Measurements from ENCODE around the gene CACNA1I. TPM values are rescaled to one million over a fixed set of nuclear protein-coding genes. Genes with fewer than 3 reads are reported as not detected.

The CACNA1I gene
- polyA plus RNA-seq, 1 experiment: not detected

DNA sequence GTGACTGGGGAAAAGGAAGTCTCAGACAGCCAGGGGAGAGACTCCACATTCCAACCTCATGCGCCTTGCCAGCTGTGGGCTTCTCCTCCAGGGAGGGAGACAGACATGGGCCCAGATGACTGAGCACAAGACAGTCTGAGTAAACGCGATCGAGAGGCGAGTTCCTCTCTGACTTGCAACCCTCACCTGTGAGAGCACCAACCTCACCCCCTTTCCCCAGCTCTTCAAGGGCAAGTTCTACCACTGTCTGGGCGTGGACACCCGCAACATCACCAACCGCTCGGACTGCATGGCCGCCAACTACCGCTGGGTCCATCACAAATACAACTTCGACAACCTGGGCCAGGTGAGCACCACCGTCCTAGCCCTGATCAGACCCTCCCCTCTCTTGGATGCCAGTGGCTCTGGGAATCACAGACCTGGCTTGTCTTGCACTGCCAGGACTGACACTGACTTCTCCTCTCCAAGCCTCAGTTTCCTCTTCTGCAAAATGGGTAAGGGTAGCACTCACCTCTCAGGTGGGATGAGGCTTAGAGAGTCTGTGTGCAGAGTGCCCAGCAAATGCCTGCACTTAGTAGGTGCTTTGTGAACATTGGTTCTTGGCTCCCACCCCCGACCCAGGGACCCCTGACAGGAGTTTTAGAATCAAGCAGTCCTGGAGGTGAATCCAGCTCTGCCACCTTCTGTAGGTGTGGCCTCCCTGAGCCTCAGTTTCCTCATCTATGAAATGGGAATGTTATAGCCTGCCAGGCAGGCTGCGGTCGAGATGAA, 95.3 kb downstream of the CACNA1I start:
- no peak for DNase-seq (ENCODE audit: low read depth, low spot score)
- POLR2A ChIA-PET: no interaction called here
- Histone ChIP-seq H3K27me3 (ENCODE audit: control insufficient read depth, insufficient read depth, low read length) (peaks cover 44% of the 10 kb centered on the region), H3K27ac (ENCODE audit: low read depth, low read length) (no peak overlapping the region), H3K4me3 (ENCODE audit: low read depth, low read length) (no peak overlapping the region), H3K9me3 (ENCODE audit: control insufficient read depth, insufficient read depth, low read length) (peaks cover 20% of the 10 kb centered on the region)
- TF ChIP-seq, protein P1, sequence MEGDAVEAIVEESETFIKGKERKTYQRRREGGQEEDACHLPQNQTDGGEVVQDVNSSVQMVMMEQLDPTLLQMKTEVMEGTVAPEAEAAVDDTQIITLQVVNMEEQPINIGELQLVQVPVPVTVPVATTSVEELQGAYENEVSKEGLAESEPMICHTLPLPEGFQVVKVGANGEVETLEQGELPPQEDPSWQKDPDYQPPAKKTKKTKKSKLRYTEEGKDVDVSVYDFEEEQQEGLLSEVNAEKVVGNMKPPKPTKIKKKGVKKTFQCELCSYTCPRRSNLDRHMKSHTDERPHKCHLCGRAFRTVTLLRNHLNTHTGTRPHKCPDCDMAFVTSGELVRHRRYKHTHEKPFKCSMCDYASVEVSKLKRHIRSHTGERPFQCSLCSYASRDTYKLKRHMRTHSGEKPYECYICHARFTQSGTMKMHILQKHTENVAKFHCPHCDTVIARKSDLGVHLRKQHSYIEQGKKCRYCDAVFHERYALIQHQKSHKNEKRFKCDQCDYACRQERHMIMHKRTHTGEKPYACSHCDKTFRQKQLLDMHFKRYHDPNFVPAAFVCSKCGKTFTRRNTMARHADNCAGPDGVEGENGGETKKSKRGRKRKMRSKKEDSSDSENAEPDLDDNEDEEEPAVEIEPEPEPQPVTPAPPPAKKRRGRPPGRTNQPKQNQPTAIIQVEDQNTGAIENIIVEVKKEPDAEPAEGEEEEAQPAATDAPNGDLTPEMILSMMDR (IDR thresholded peaks at IDR 0.05; ENCODE audit: low read depth, low read length): no peak
- CTCF ChIA-PET: no interaction called here

DNA sequence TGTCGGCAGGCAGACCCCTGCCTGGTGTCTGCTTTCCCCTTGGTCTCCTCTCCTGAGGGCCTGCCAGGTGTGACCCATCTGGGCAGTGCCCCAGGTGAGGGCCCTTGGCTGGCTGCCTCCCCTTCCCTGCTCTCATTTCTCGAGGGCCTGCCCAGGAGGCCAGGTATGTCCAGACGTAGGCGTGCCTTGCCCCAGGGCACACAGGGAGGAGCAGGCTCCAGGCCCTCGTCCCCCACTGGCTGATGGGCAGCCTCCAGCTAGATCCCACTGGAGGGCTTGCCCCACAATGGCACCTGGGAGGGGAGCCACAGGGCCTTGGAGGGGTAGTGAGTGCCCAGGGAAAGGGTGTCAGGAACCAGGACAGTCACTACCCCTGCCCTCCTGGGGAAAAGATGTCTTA, 95.9 kb downstream of the CACNA1I start:
- Histone ChIP-seq H3K4me3 (ENCODE audit: low read depth, low read length) (no peak overlapping the region), H3K9me3 (ENCODE audit: control insufficient read depth, insufficient read depth, low read length) (peaks cover 26% of the 10 kb centered on the region), H3K27ac (ENCODE audit: low read depth, low read length) (no peak overlapping the region), H3K27me3 (ENCODE audit: control insufficient read depth, insufficient read depth, low read length) (peaks cover 38% of the 10 kb centered on the region)
- ChIA-PET CTCF (no interaction called here), POLR2A (no interaction called here)
- TF ChIP-seq, protein P1 (IDR thresholded peaks at IDR 0.05; ENCODE audit: low read depth, low read length): no peak
- DNase-seq (ENCODE audit: low read depth, low spot score): no peak

DNA sequence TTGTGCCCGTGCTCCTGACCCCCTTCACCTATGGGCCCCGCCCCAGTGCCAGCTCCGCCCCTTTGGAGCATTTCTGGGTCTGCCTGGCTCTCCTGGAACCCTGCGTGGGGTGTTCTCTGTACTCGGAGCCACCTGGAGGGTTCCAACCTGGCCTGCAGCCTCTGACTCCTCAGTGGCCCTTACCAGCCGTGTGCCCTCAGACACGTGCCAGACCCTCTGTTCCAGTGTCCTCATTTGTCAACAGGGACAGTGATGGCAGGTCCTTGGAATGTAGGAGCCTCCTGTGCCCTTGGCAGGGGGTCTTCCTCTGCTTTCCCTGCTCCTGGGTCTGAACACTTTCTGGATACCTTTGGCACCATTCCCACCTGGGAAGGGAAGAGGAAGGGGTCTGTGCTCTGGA, 96.4 kb downstream of the CACNA1I start:
- DNase-seq (ENCODE audit: low read depth, low spot score): no peak
- H3K27ac ChIP-seq (ENCODE audit: low read depth, low read length): no peak overlapping the region
- no peak overlapping the region for H3K4me3 ChIP-seq (ENCODE audit: low read depth, low read length)
- POLR2A ChIA-PET: no interaction called here
- peaks cover 27% of the 10 kb centered on the region for H3K9me3 ChIP-seq (ENCODE audit: control insufficient read depth, insufficient read depth, low read length)
- H3K27me3 ChIP-seq (ENCODE audit: control insufficient read depth, insufficient read depth, low read length): peaks cover 34% of the 10 kb centered on the region
- TF ChIP-seq, protein P1 (IDR thresholded peaks at IDR 0.05; ENCODE audit: low read depth, low read length): no peak
- CTCF ChIA-PET: no interaction called here

DNA sequence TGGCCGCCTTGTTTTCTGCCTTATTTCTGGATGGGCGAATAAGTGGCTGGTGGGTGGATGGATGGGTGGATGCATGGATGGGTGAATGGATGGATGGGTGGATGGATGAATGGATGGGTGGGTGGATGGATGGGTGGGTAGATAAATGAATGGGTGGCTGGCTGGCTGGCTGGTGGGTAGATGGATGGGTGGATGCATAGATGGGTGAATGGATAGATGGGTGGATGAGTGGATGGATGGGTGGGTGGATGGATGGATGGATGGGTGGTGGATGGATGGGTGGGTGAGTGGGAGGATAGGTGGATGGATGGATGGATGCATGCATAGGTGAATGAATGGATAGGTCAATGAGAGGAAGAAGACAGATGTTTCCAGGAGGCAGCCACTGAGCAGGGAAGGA, 98.9 kb downstream of the CACNA1I start:
- no peak overlapping the region for H3K4me3 ChIP-seq (ENCODE audit: low read depth, low read length)
- peaks cover 42% of the 10 kb centered on the region for H3K9me3 ChIP-seq (ENCODE audit: control insufficient read depth, insufficient read depth, low read length)
- TF ChIP-seq, protein P1 (IDR thresholded peaks at IDR 0.05; ENCODE audit: low read depth, low read length): no peak
- H3K27me3 ChIP-seq (ENCODE audit: control insufficient read depth, insufficient read depth, low read length): peaks cover 17% of the 10 kb centered on the region
- DNase-seq (ENCODE audit: low read depth, low spot score): no peak
- no peak overlapping the region for H3K27ac ChIP-seq (ENCODE audit: low read depth, low read length)
- CTCF ChIA-PET: no interaction called here
- POLR2A ChIA-PET: no interaction called here

DNA sequence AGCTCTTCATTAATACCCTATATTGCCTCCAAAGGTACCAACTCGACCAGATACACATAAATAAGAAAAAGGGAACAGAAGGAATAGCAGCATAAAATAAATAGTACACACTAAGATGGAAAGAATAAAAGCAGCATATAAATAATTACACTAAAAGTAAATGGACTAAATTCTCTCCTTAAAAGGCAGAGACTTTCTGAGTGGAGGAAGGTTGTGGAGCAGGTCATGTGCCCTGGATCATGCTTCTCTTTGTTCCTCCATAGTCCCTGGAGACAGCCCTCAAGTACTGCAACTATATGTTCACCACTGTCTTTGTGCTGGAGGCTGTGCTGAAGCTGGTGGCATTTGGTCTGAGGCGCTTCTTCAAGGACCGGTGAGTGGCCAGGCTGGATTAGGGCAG, 101.4 kb downstream of the CACNA1I start:
- TF ChIP-seq, protein P1 (IDR thresholded peaks at IDR 0.05; ENCODE audit: low read depth, low read length): no peak
- no peak for DNase-seq (ENCODE audit: low read depth, low spot score)
- no peak overlapping the region for H3K4me3 ChIP-seq (ENCODE audit: low read depth, low read length)
- ChIA-PET POLR2A (no interaction called here), CTCF (no interaction called here)
- no peak overlapping the region for H3K27ac ChIP-seq (ENCODE audit: low read depth, low read length)
- peaks cover 18% of the 10 kb centered on the region for H3K27me3 ChIP-seq (ENCODE audit: control insufficient read depth, insufficient read depth, low read length)
- peaks cover 42% of the 10 kb centered on the region for H3K9me3 ChIP-seq (ENCODE audit: control insufficient read depth, insufficient read depth, low read length)

All from AG04450 (cell line).